K562 (cell line): ENCODE data around the gene LIG3. TPM values are rescaled to one million over a fixed set of nuclear protein-coding genes. Genes with fewer than 3 reads are reported as not detected.

ENCODE experiments used
- ATAC-seq: fragments of 200-7000 bp; cut with Tn5 transposase; 3 replicates; pipeline ENCODE4 v1.9.1; 2020; ENCODE audit warnings: moderate library complexity
- BruUV-seq: library from RNA; stranded (reverse); fragments of 400-500 nt; replicated peaks from 2 replicates; lab custom pipeline; 2021; lab: Mats Ljungman, UMichigan
- CTCF ChIA-PET: fragments of 300-600 bp; formaldehyde crosslinking; extraction: SDS; loops from one replicate; lab custom pipeline; 2021; ENCODE audit warnings: low intra/inter-chr PET ratio; lab: Yijun Ruan, JAX
- POLR2A ChIA-PET: fragments of 300-600, 350-650 bp; sonication (Branson Sonifier 250); formaldehyde crosslinking; extraction: SDS; loops from one replicate; lab custom pipeline; 2021; ENCODE audit warnings: antibody characterized with exemption, inconsistent platforms; lab: Yijun Ruan, JAX
- DNase-seq, 4 experiments: peaks; one replicate each; pipeline versions ENCODE4 v3.0.0 to v3.0.0-alpha.2; 2011 to 2018; ENCODE audit warnings: low spot score in 3 of 4, mixed read lengths in 3 of 4; ENCODE audit errors: extremely low read depth in 1 of 4
- FAIRE-seq: peaks from 2 replicates; lab custom pipeline; 2011; peaks lifted over from hg19 to GRCh38; lab: Jason Lieb, UNC
- H2AFZ ChIP-seq: 2 replicates; pipeline ENCODE4 v1.6.0; 2011; ENCODE audit warnings: low read depth, low read length, control low read depth, inconsistent platforms
- H3K27ac ChIP-seq: fragments of 200-600 bp; 3 replicates; pipeline ENCODE4 v1.8.0; 2011; ENCODE audit warnings: low read depth, mild to moderate bottlenecking, control low read depth, inconsistent platforms, low read length, moderate library complexity, mixed read lengths; ENCODE audit errors: extremely low read depth
- H3K27me3 ChIP-seq, 2 experiments: fragments of 300-600 bp in 1 of 2; 2 replicates in 1 of 2; 3 replicates in 1 of 2; pipeline versions ENCODE4 v1.6.0 to v1.8.0; 2011; ENCODE audit warnings: inconsistent platforms in 2 of 2, low read length in 2 of 2, mild to moderate bottlenecking in 1 of 2, mixed read lengths in 1 of 2, moderate library complexity in 1 of 2; ENCODE audit not compliant: control insufficient read depth in 2 of 2, insufficient read depth in 2 of 2
- H3K36me3 ChIP-seq: fragments of 300-600 bp; 3 replicates; pipeline ENCODE4 v1.8.0; 2011; ENCODE audit warnings: mild to moderate bottlenecking, low read length, inconsistent platforms; ENCODE audit not compliant: control insufficient read depth, insufficient read depth
- H3K4me1 ChIP-seq, 2 experiments: fragments of 200-600 bp in 1 of 2; replicated peaks in 1 of 2; 2 replicates in 1 of 2; 3 replicates in 1 of 2; pipeline versions ENCODE4 v1.5.1 to v1.8.0; 2011; ENCODE audit warnings: inconsistent platforms in 2 of 2, low read length in 2 of 2, mild to moderate bottlenecking in 1 of 2, mixed read lengths in 1 of 2, moderate library complexity in 1 of 2; ENCODE audit not compliant: control insufficient read depth in 2 of 2, insufficient read depth in 2 of 2
- H3K4me2 ChIP-seq: 2 replicates; pipeline ENCODE4 v1.6.1; 2011; ENCODE audit warnings: low read length, control low read depth, inconsistent platforms, mixed read lengths; ENCODE audit not compliant: insufficient read depth
- H3K4me3 ChIP-seq: fragments of 200-600 bp; sonication (generic), shearing (Covaris generic); 2 replicates; pipeline ENCODE4 v1.5.1; 2016; ENCODE audit warnings: control low read depth, inconsistent platforms
- H3K79me2 ChIP-seq: fragments of 200-600 bp; 3 replicates; pipeline ENCODE4 v1.8.0; 2011; ENCODE audit warnings: low read length, inconsistent platforms; ENCODE audit not compliant: control insufficient read depth, insufficient read depth
- H3K9ac ChIP-seq, 2 experiments: 2 replicates each; pipeline versions ENCODE4 v1.6.0 to v1.6.1; 2011; ENCODE audit warnings: low read depth in 2 of 2, low read length in 2 of 2, control low read depth in 1 of 2, inconsistent platforms in 1 of 2, mild to moderate bottlenecking in 1 of 2, mixed read lengths in 1 of 2; ENCODE audit not compliant: insufficient read depth in 1 of 2
- H3K9me1 ChIP-seq: one replicate; pipeline ENCODE4 v1.6.0; 2011; ENCODE audit warnings: inconsistent platforms, mild to moderate bottlenecking, low read length, moderate library complexity; ENCODE audit not compliant: control insufficient read depth, insufficient read depth
- H3K9me3 ChIP-seq: replicated peaks from 2 replicates; pipeline ENCODE4 v1.5.1; 2011; ENCODE audit warnings: low read depth, low read length, inconsistent platforms; ENCODE audit not compliant: control insufficient read depth, insufficient read depth
- H4K20me1 ChIP-seq: replicated peaks from 2 replicates; pipeline ENCODE4 v1.6.1; 2011; ENCODE audit warnings: low read length, inconsistent platforms, mixed read lengths; ENCODE audit not compliant: control insufficient read depth, insufficient read depth
- ARHGAP35 ChIP-seq: fragments of 450-650 bp; IDR thresholded peaks from 2 replicates; pipeline ENCODE4 v1.6.1; 2018; ENCODE audit not compliant: partially characterized antibody
- ATF3 ChIP-seq, 2 experiments: fragments of 450-650 bp in 1 of 2; sonication (generic) in 1 of 2; formaldehyde crosslinking in 1 of 2; IDR thresholded peaks in 1 of 2; conservative IDR thresholded peaks in 1 of 2; 2 replicates each; pipeline versions ENCODE4 v1.6.1 to v1.8.1; 2016 to 2023; ENCODE audit warnings: mild to moderate bottlenecking in 2 of 2, moderate library complexity in 2 of 2, inconsistent platforms in 1 of 2, missing genetic modification reagents in 1 of 2
- CCAR2 ChIP-seq: fragments of 200-400 bp; formaldehyde crosslinking; IDR thresholded peaks from 2 replicates; pipeline ENCODE4 v1.6.1; 2017; ENCODE audit warnings: mild to moderate bottlenecking, low read depth, low read length
- CREM ChIP-seq: IDR thresholded peaks from 2 replicates; pipeline ENCODE4 v1.6.1; 2014; ENCODE audit warnings: antibody characterized with exemption, low read depth
- EP400 ChIP-seq: fragments of 450-650 bp; IDR thresholded peaks from 2 replicates; pipeline ENCODE4 v1.6.1; 2017; ENCODE audit warnings: antibody characterized with exemption, mild to moderate bottlenecking, moderate library complexity
- GABPB2 ChIP-seq: fragments of 250-450 bp; sonication (Bioruptor Pico); conservative IDR thresholded peaks from 2 replicates; pipeline ENCODE4 v1.5.1; 2021; ENCODE audit warnings: mild to moderate bottlenecking
- GTF2F1 ChIP-seq: IDR thresholded peaks from 2 replicates; pipeline ENCODE4 v1.6.1; 2011; ENCODE audit warnings: low read depth, low read length, improper control_type of control experiment
- KAT8 ChIP-seq: fragments of 450-650 bp; IDR thresholded peaks from 2 replicates; pipeline ENCODE4 v1.6.1; 2016; ENCODE audit warnings: low read depth, mild to moderate bottlenecking
- NR2C1 ChIP-seq, 2 experiments: fragments of 450-650 bp; IDR thresholded peaks; 2 replicates each; pipeline ENCODE4 v1.6.1; 2017; ENCODE audit warnings: mild to moderate bottlenecking in 2 of 2, antibody characterized with exemption in 1 of 2, inconsistent platforms in 1 of 2, missing compliant biosample characterization in 1 of 2, missing genetic modification characterization in 1 of 2
- RFX1 ChIP-seq: fragments of 450-650 bp; IDR thresholded peaks from 2 replicates; pipeline ENCODE4 v1.6.1; 2016; ENCODE audit warnings: mild to moderate bottlenecking, moderate library complexity
- SRSF1 ChIP-seq: fragments of 200-400 bp; formaldehyde crosslinking; IDR thresholded peaks from 2 replicates; pipeline ENCODE4 v1.6.1; 2017; ENCODE audit warnings: mild to moderate bottlenecking, low read depth, low read length, moderate library complexity
- WGBS: fragments of 100-300 bp; shearing (Covaris generic); methylation state at CpG from one replicate; pipeline ENCODE4 v1.1.6; 2016; ENCODE audit warnings: low coverage, mixed read lengths; ENCODE audit not compliant: insufficient coverage; ENCODE audit errors: missing lambda C conversion rate; 5-methylcytosine and 5-hydroxymethylcytosine counted together
- in situ Hi-C: fragments of 300-500 bp; cut with MboI; formaldehyde crosslinking; loops from 4 replicates; pipeline ENCODE4 v1.15.0; 2018; ENCODE audit warnings: inconsistent platforms, mixed read lengths
- intact Hi-C: fragments of 100-400 bp; cut with micrococcal nuclease; formaldehyde crosslinking; loops from 2 replicates; pipeline ENCODE4 v1.14.2; 2022
- polyA plus RNA-seq, 8 experiments: library from polyadenylated mRNA; depleted of rRNA in 4 of 8; stranded (reverse) in 5 of 8; unstranded in 3 of 8; fragments of >200 nt; fragmentation: Nextera tagmentation in 2 of 8; fragmentation: Illumina TruSeq in 1 of 8; extraction: Ambion mirVana in 2 of 8; extraction: Trizol in 1 of 8; gene quantifications; 2 replicates each; pipeline versions ENCODE4 v1.2.1 to v1.2.3, GENCODE V29; 2011 to 2014; ENCODE audit warnings: inconsistent platforms in 1 of 8, missing spikeins in 1 of 8
- total RNA-seq, 7 experiments: library from RNA; depleted of rRNA in 6 of 7; stranded (reverse); fragments of >200 nt in 6 of 7; fragmentation: Illumina TruSeq in 2 of 7; extraction: Trizol in 2 of 7; gene quantifications; 2 replicates each; pipeline versions ENCODE4 v1.2.1 to v1.2.3, GENCODE V29; 2011 to 2021; ENCODE audit warnings: low replicate concordance in 1 of 7
- TF ChIP-seq, protein P1 (sequence below): fragments of 450-650 bp; IDR thresholded peaks from 2 replicates; pipeline ENCODE4 v1.6.1; 2016; ENCODE audit warnings: mild to moderate bottlenecking, moderate library complexity

LIG3 gene
- total and polyA plus RNA-seq, 9 of the 15 experiments (the other 6 are each of a cell fraction or from before 2014, with no cell fraction given): 7.6 to 75.0 (median 43.0) TPM

GRCh38 chr17:35038453-35038852 is 58.1 kb downstream of the LIG3 start:
- FAIRE-seq (no peak), ATAC-seq (no peak), DNase-seq (no peak)
- ChIA-PET CTCF (no interaction called here), POLR2A (no interaction called here)
- Histone ChIP-seq H3K4me3 (no peak overlapping the region), H3K9me1 (no peaks in the 10 kb centered on the region), H3K9me3 (no peaks in the 10 kb centered on the region), H4K20me1 (no peaks in the 10 kb centered on the region), H3K4me1 (no peaks in the 10 kb centered on the region), H3K27ac (no peak overlapping the region), H3K79me2 (no peaks in the 10 kb centered on the region), H2AFZ (no peak overlapping the region), H3K27me3 (no peaks in the 10 kb centered on the region), H3K9ac (no peak overlapping the region), H3K36me3 (no peaks in the 10 kb centered on the region), H3K4me2 (no peak overlapping the region)
- no TSS peak for BruUV-seq
- 32% methylated on average over 3 of the region's 3 CpGs for WGBS
- intact Hi-C loops (no loop called here), in situ Hi-C loops (no loop called here)
- no peak for TF ChIP-seq NR2C1 (IDR thresholded peaks at IDR 0.05)
- TF ChIP-seq NR2C1 (tag; IDR thresholded peaks at IDR 0.05): no peak
- TF ChIP-seq CCAR2: no peak
- TF ChIP-seq, protein P1, sequence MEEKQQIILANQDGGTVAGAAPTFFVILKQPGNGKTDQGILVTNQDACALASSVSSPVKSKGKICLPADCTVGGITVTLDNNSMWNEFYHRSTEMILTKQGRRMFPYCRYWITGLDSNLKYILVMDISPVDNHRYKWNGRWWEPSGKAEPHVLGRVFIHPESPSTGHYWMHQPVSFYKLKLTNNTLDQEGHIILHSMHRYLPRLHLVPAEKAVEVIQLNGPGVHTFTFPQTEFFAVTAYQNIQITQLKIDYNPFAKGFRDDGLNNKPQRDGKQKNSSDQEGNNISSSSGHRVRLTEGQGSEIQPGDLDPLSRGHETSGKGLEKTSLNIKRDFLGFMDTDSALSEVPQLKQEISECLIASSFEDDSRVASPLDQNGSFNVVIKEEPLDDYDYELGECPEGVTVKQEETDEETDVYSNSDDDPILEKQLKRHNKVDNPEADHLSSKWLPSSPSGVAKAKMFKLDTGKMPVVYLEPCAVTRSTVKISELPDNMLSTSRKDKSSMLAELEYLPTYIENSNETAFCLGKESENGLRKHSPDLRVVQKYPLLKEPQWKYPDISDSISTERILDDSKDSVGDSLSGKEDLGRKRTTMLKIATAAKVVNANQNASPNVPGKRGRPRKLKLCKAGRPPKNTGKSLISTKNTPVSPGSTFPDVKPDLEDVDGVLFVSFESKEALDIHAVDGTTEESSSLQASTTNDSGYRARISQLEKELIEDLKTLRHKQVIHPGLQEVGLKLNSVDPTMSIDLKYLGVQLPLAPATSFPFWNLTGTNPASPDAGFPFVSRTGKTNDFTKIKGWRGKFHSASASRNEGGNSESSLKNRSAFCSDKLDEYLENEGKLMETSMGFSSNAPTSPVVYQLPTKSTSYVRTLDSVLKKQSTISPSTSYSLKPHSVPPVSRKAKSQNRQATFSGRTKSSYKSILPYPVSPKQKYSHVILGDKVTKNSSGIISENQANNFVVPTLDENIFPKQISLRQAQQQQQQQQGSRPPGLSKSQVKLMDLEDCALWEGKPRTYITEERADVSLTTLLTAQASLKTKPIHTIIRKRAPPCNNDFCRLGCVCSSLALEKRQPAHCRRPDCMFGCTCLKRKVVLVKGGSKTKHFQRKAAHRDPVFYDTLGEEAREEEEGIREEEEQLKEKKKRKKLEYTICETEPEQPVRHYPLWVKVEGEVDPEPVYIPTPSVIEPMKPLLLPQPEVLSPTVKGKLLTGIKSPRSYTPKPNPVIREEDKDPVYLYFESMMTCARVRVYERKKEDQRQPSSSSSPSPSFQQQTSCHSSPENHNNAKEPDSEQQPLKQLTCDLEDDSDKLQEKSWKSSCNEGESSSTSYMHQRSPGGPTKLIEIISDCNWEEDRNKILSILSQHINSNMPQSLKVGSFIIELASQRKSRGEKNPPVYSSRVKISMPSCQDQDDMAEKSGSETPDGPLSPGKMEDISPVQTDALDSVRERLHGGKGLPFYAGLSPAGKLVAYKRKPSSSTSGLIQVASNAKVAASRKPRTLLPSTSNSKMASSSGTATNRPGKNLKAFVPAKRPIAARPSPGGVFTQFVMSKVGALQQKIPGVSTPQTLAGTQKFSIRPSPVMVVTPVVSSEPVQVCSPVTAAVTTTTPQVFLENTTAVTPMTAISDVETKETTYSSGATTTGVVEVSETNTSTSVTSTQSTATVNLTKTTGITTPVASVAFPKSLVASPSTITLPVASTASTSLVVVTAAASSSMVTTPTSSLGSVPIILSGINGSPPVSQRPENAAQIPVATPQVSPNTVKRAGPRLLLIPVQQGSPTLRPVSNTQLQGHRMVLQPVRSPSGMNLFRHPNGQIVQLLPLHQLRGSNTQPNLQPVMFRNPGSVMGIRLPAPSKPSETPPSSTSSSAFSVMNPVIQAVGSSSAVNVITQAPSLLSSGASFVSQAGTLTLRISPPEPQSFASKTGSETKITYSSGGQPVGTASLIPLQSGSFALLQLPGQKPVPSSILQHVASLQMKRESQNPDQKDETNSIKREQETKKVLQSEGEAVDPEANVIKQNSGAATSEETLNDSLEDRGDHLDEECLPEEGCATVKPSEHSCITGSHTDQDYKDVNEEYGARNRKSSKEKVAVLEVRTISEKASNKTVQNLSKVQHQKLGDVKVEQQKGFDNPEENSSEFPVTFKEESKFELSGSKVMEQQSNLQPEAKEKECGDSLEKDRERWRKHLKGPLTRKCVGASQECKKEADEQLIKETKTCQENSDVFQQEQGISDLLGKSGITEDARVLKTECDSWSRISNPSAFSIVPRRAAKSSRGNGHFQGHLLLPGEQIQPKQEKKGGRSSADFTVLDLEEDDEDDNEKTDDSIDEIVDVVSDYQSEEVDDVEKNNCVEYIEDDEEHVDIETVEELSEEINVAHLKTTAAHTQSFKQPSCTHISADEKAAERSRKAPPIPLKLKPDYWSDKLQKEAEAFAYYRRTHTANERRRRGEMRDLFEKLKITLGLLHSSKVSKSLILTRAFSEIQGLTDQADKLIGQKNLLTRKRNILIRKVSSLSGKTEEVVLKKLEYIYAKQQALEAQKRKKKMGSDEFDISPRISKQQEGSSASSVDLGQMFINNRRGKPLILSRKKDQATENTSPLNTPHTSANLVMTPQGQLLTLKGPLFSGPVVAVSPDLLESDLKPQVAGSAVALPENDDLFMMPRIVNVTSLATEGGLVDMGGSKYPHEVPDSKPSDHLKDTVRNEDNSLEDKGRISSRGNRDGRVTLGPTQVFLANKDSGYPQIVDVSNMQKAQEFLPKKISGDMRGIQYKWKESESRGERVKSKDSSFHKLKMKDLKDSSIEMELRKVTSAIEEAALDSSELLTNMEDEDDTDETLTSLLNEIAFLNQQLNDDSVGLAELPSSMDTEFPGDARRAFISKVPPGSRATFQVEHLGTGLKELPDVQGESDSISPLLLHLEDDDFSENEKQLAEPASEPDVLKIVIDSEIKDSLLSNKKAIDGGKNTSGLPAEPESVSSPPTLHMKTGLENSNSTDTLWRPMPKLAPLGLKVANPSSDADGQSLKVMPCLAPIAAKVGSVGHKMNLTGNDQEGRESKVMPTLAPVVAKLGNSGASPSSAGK: no peak
- no peak for TF ChIP-seq ATF3 (IDR thresholded peaks at IDR 0.05)
- TF ChIP-seq ATF3 (CRISPR knock-in tag; conservative IDR thresholded peaks at IDR 0.05): no peak
- TF ChIP-seq EP400: no peak
- no peak for TF ChIP-seq RFX1
- no peak for TF ChIP-seq GTF2F1
- TF ChIP-seq SRSF1: no peak
- no peak for TF ChIP-seq KAT8
- TF ChIP-seq ARHGAP35: no peak
- TF ChIP-seq CREM: no peak
- TF ChIP-seq GABPB2: no peak
